ENCODE measurements around the gene REC114. TPM values are rescaled to one million over a fixed set of nuclear protein-coding genes. Genes with fewer than 3 reads are reported as not detected.

REC114 gene
- total and polyA plus RNA-seq, 2 donors (not counting 3 experiments of a cell fraction or from before 2014, with no cell fraction given) = not detected

DNA sequence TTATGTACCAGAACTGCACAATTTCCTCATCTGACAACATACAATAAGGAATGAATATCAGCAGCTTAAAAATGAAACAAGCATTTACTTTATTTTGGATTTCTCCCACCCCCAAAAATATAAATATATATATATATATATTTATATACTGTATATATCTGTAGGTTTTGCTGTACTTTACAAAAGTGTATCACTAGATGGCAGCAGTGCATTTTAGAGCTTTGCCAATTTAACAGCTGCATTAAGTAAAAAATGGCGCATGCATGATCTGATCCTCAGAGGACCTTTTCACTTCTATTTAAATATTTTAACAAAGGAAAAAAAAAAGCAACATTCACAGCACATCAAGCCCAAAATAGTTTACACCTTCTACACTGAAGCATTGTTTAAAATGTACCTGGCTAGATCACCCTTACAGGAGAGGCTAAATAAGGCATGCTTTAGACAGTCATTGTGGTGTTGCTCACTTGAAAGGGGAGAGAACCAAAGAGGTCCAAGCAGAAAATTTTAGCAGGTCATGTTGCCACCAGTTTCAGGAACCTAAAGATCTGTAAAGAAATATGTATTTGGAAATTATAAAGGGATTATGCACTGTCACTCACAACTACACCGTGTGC, 117.6 kb downstream of the REC114 start:
- peak; percentile 37 for FAIRE-seq
- H3K4me3 ChIP-seq (replicated peaks in 1 of 3; ENCODE audit: insufficient read depth in 1 of 3, low read depth in 1 of 3, low read length in 3 of 3) = no peak overlapping the region

More for the DNA sequence above, 117.6 kb downstream of the REC114 start:
- ChIA-PET CTCF (interaction anchor here (0.6 to 8.6 kb wide), 33 partner anchors 9 to 345 kb away, joined by 3 to 294 read pairs (median 5); partner anchors contain the start of genes CD276, NPTN and TBC1D21), POLR2A (interaction anchor here (1.2 kb wide), 1 partner anchor 71 kb away, joined by 4 read pairs; no protein-coding TSS in a partner anchor)
- Histone ChIP-seq H2AFZ (ENCODE audit: low read depth, low read length) (no peak overlapping the region), H3K27ac (ENCODE audit: insufficient read depth, low read depth, low read length) (no peak overlapping the region), H3K4me1 (ENCODE audit: control insufficient read depth, extremely low read depth, insufficient read depth, low read length) (peaks cover 10% of the 10 kb centered on the region), H3K9ac (replicated peaks; ENCODE audit: extremely low read depth, insufficient read depth, low read length) (no peak overlapping the region), H3K9me1 (replicated peaks; ENCODE audit: control insufficient read depth, extremely low read depth, insufficient read depth, low read length) (no peaks in the 10 kb centered on the region), H3K79me2 (ENCODE audit: control insufficient read depth, insufficient read depth, low read length) (no peaks in the 10 kb centered on the region), H3K27me3 (ENCODE audit: control insufficient read depth in 2 of 2, insufficient read depth in 2 of 2, low read length in 2 of 2) (no peaks in the 10 kb centered on the region), H3K36me3 (ENCODE audit: control insufficient read depth in 2 of 2, extremely low read depth in 1 of 2, insufficient read depth in 2 of 2, low read length in 2 of 2) (peaks cover 2 to 9% of the 10 kb centered on the region in 2 experiments), H3K9me3 (replicated peaks; ENCODE audit: control insufficient read depth, insufficient read depth, low read length) (no peaks in the 10 kb centered on the region), H3K4me2 (ENCODE audit: insufficient read depth, low read length) (no peak overlapping the region), H4K20me1 (replicated peaks; ENCODE audit: control insufficient read depth, extremely low read depth, insufficient read depth, low read length) (no peaks in the 10 kb centered on the region)
- TF ChIP-seq, protein P1, sequence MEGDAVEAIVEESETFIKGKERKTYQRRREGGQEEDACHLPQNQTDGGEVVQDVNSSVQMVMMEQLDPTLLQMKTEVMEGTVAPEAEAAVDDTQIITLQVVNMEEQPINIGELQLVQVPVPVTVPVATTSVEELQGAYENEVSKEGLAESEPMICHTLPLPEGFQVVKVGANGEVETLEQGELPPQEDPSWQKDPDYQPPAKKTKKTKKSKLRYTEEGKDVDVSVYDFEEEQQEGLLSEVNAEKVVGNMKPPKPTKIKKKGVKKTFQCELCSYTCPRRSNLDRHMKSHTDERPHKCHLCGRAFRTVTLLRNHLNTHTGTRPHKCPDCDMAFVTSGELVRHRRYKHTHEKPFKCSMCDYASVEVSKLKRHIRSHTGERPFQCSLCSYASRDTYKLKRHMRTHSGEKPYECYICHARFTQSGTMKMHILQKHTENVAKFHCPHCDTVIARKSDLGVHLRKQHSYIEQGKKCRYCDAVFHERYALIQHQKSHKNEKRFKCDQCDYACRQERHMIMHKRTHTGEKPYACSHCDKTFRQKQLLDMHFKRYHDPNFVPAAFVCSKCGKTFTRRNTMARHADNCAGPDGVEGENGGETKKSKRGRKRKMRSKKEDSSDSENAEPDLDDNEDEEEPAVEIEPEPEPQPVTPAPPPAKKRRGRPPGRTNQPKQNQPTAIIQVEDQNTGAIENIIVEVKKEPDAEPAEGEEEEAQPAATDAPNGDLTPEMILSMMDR (IDR thresholded peaks at IDR 0.05; ENCODE audit: extremely low read depth in 1 of 2, insufficient read depth in 1 of 2, low read depth in 1 of 2, low read length in 2 of 2) = peak; percentile 10 to 36
- TF ChIP-seq MYC (IDR thresholded peaks at IDR 0.05; ENCODE audit: low read depth, low read length) = no peak
- no peak for TF ChIP-seq POLR2AphosphoS5 (IDR thresholded peaks at IDR 0.05; ENCODE audit: insufficient read depth, low read depth, low read length)
- TF ChIP-seq POLR2A (IDR thresholded peaks at IDR 0.05; ENCODE audit: low read depth, low read length) = no peak
- no peak for TF ChIP-seq JUN (IDR thresholded peaks at IDR 0.05; ENCODE audit: borderline replicate concordance, insufficient read depth, insufficient read length, low read depth)
- no TSS peak for BruUV-seq (replicated peaks)
- DNase-seq (ENCODE audit: low read depth, low spot score) = peak; percentile 80
- intact Hi-C loops (cut with micrococcal nuclease) = loop anchor here (1.0 to 2.0 kb wide), 3 partner anchors 76 to 220 kb away; no protein-coding TSS in a partner anchor
- dilution Hi-C loops (cut with MboI; ENCODE audit: extremely low pct_ligation_motif_present, low sequenced_read_pairs) = no loop called here
